ENCODE measurements around the gene DEFB118. TPM values are rescaled to one million over a fixed set of nuclear protein-coding genes. Genes with fewer than 3 reads are reported as not detected.
"Not testable (repeated sequence)": the region's sequence is repeated elsewhere in the genome, so short reads cannot be mapped to it uniquely, and the experiment has no call there.

The DEFB118 gene
- not detected for total RNA-seq

DNA sequence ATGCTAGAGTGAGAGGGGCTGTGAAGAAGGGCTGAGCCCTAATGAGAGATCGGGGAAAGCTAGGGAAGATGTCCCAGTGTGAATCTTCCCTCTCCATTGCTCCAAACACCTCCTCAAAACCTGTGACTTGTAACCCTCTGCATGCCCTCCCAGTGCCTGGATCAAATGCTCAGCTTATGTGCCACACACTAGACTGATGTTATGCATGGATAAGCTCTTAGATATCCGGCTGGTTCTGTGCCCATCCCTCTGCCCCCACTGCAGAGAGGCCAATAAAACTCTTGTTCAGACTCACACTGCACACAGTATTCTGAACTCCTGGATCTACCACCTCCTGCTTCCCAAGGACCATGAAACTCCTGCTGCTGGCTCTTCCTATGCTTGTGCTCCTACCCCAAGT lies at the start of gene DEFB118:
Gene DEFB118 (plus strand): TSS at position 301 of the 400 bp plus-strand sequence. CDS start 50 bp downstream, at position 351.
- DNase-seq (ENCODE audit: low spot score): no peak

GRCh38 chr20:31322504-31322903 lies 45.9 kb upstream of the DEFB118 start:
- DNase-seq (ENCODE audit: low spot score): no peak

DNA sequence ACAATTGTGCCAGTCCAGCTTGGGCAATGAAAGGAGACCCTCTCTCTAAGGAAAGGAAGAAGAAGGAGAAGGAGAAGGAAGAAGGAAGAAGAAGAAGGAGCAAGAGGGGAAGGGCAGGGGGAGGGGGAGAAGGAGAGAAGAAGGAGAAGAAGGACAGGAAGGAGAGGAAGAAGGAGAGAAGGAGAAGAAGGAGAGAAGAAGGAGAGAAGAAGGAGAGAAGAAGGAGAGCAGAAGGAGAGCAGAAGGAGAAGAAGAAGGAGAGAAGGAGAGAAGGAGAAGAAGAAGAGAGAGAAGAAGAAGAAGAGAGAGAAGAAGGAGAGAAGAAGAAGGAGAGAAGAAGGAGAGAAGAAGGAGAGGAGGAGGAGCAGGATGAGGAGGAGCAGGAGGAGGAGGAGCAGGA lies 37.5 kb upstream of the DEFB118 start:
- no peak for DNase-seq (ENCODE audit: low spot score)

DNA sequence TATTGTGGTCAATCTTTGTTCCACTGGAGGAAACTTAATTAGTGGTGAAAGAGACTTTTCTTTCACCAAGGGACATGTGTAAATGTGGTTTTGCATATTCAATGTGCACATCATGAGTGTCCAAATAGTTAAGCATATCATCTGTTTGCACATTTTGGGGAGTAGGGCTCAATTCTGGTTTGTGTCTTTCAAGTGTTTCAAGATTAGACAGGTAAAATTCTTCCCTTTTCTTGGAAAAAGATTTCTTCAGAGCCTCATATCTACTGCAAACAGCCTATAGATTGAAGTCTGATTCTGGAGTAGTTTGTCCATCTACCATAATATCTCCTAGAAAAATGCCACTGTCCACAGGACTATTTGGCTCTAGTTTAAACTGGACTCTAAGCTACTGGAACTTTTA lies 26.9 kb upstream of the DEFB118 start:
- no peak for DNase-seq (ENCODE audit: low spot score)

DNA sequence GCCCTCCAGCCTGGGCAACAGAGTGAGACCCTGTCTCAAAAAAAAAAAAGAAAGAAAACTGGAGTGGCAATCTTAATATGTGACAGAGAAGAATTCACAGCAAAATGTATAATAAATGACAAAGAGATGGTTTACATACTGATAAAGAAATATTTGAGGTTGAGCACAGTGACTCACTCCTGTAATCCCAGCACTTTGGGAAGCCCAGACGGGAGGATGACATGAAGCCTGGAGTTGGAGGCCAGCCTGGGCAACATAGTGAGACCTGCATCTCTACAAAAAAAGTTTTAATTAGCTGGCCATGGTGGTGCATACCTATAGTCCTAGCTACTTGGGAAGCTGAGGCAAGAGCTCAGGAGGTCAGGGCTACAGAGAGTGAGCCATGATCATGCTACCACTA lies 12.4 kb upstream of the DEFB118 start:
- no peak for DNase-seq (ENCODE audit: low spot score)

- DNase-seq (ENCODE audit: low spot score): no peak
These were observed 5.1 kb upstream of the DEFB118 start for GRCh38 chr20:31363295-31363694.

GRCh38 chr20:31364272-31364671 lies 4.1 kb upstream of the DEFB118 start:
- DNase-seq (ENCODE audit: low spot score): not testable (repeated sequence)

GRCh38 chr20:31374346-31374745 lies 5.9 kb downstream of the DEFB118 start:
- DNase-seq (ENCODE audit: low spot score): no peak

DNA sequence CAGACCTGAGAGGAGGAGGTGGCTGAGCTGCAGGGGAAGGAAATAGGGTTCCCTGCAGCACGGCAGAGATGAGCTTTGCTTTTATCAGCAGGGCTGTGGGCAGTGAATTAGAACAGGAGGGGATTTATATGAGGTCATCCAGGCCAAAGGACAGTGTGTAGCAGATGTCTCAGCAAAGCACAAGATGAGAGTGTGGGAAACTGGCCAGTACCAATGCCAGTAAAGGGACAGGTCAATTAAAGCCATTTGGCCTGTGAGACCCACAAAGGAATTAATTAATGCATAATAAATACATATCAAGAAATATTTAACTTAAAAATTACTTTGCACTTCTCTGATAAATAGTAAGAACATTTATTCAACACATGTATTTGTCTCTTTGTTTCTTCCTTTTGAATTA lies 22.1 kb downstream of the DEFB118 start, which contains the start of gene DEFB119:
Gene DEFB119 (minus strand): TSS at position 101 of the 400 bp plus-strand sequence. CDS start 107 bp downstream, outside the sequence.
- no peak for DNase-seq (ENCODE audit: low spot score)

GRCh38 chr20:31392836-31393235 lies 24.4 kb downstream of the DEFB118 start:
- no peak for DNase-seq (ENCODE audit: low spot score)

GRCh38 chr20:31394900-31395299 lies 26.5 kb downstream of the DEFB118 start:
- no peak for DNase-seq (ENCODE audit: low spot score)

- no peak for DNase-seq (ENCODE audit: low spot score)
These were observed 35.5 kb downstream of the DEFB118 start for GRCh38 chr20:31403886-31404285.

DNA sequence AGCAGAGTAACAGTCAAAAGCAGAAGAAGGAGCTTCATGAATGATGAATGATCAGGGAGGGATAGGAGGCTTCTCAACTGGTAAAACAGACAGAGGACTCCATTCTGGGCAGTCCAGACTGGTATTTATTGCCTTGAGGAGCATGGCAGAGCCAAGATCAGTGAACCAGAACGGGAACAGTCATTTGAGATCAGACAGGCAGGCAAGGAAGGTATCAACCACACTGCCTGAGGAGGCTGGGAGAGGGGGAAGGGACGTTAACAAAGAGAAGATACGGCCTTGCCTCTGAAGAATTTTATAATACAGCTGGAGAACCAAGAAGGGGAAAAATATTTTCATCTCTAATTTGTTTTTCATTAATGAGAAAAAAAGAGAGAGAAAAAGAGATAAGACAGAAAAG lies 37.7 kb downstream of the DEFB118 start, which contains the start of gene DEFB121:
Gene DEFB121 (minus strand): TSS at position 101 of the 400 bp plus-strand sequence. CDS start 63 bp downstream, at position 38.
- no peak for DNase-seq (ENCODE audit: low spot score)

- DNase-seq (ENCODE audit: low spot score): no peak
These were observed 41.6 kb downstream of the DEFB118 start for GRCh38 chr20:31410011-31410410.

DNA sequence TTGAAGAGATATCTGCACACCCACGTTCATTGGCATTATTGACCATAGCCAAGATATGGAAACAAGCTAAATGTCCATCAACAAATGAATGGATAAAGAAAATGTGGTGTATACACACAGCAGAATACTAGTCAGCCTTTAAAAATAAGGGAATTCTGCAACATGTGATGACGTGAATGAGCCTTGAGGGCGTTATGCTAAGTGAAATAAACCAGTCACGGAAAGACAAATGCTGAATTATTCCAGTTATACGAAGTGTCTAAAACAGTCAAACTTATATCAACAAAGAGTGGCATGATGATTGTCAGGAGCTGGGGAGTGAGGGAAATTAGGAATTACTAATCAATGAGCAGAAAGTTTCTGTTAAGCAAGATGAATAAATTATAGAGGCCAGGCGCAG lies 46.0 kb downstream of the DEFB118 start:
- DNase-seq (ENCODE audit: low spot score): no peak

DNA sequence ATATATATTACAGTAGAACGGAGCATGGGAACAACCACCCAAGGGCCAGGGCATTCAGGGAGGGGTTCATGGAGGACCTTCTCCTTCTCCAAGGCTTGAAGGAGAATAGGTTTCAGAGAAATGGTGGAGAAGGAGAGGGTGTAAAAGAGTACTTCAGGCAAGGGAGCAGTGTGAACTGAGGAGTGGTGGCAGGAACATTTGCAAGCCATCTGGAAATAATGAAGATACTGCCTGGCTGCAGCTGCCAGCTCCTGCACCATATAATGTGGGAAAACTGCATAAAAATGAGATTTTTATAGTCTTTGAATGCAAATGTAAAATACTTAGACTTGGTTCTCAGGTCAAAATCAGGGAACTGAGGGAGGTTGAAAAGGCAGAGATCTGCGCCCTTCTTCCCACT lies 47.3 kb downstream of the DEFB118 start:
- DNase-seq (ENCODE audit: low spot score): no peak

GRCh38 chr20:31418307-31418706 lies 49.9 kb downstream of the DEFB118 start:
- DNase-seq (ENCODE audit: low spot score): no peak

Other genes with a start within 250 kb of the DEFB118 start
- not detected for gene DEFB115, start 110.9 kb upstream of the DEFB118 start, total RNA-seq
- not detected for gene DEFB116, start 60.0 kb upstream of the DEFB118 start, total RNA-seq
- not detected for gene DEFB119, start 22.0 kb downstream of the DEFB118 start, total RNA-seq
- not detected for gene DEFB121, start 37.6 kb downstream of the DEFB118 start, total RNA-seq
- not detected for gene DEFB123, start 72.0 kb downstream of the DEFB118 start, total RNA-seq
- gene DEFB124, start 106.5 kb downstream of the DEFB118 start, total RNA-seq: 3.3 TPM
- 8.6 TPM for gene REM1, start 106.7 kb downstream of the DEFB118 start, total RNA-seq
- gene HM13, start 145.8 kb downstream of the DEFB118 start, total RNA-seq: 176 TPM
- gene ID1, start 236.7 kb downstream of the DEFB118 start, total RNA-seq: 367 TPM

All from ureter (tissue), 1 donor.